GM19438 (cell line): ENCODE data around the gene OR2T11.
"Not testable (repeated sequence)": the region's sequence is repeated elsewhere in the genome, so short reads cannot be mapped to it uniquely, and the experiment has no call there.

ENCODE experiments used
- ATAC-seq: cut with Tn5 transposase; IDR thresholded peaks from one replicate; pipeline ENCODE4 v1.9.1; 2021; ENCODE audit warnings: low read depth; ENCODE audit not compliant: unreplicated experiment

OR2T11 gene, protein sequence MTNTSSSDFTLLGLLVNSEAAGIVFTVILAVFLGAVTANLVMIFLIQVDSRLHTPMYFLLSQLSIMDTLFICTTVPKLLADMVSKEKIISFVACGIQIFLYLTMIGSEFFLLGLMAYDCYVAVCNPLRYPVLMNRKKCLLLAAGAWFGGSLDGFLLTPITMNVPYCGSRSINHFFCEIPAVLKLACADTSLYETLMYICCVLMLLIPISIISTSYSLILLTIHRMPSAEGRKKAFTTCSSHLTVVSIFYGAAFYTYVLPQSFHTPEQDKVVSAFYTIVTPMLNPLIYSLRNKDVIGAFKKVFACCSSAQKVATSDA

DNA sequence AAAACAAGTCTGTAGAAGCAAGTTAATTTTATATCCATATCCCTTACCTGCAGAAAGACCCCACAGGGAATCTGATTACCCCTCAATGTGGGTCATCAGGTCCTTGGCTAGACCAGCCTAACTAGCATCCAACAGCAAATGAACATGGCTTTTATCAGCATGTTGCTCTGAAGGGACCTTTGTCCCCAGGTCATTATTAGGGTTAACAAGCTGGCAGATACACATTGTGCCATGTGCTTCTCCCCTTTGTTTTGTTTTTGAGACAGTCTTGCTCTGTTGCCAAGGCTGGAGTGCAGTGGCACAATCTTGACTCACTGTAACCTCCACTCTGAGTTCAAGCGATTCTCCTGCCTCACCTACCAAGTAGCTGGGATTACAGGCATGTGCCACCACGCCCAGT, at the start of gene OR2T11:
Gene OR2T11 (minus strand): TSS at position 101 of the 400 bp plus-strand sequence. CDS start 7,963 bp downstream, outside the sequence.
- not testable (repeated sequence) for ATAC-seq

- no peak for ATAC-seq
Measured at GRCh38 chr1:248681651-248682050, 46.8 kb upstream of the OR2T11 start.

DNA sequence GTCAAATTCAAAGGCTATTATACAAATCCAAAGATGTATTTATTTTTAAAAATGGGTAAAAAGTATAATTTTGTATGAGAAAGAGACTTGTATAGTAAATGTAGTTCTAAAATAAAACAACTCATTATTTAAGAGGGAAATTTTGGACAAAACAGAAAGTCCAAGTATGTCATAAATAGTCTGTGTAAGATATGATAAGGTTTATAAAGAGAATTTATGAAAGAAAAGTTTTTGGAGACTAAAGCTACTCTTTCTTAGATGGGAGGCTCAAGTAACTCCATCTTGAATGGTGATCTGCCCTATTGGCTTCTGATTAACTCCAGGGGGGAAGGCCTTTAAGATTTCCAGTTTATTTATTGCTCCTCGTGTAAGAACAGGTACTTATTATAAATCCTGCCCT, 35.1 kb upstream of the OR2T11 start:
- ATAC-seq, result no peak

GRCh38 chr1:248663453-248664328, 28.8 kb upstream of the OR2T11 start:
- ATAC-seq, result peak; percentile 91

DNA sequence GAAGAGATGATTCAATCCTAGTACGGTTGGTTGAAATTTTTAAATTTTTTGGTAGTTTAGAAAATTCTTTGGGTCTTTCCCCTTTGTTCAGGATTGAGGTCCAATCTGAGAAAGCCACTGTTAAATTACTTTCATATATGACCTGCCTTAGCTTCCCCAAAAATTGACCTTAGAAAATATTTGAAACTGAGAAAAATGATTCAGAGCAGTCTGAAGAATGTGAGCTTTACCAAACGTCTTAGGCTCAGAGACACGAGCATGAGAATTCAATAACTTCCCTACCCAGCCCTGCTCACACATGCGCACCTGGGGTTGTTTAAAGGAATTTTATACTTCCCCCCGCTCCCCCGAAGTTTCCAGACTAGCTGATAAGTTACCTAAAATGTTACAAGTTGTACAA, 21.9 kb upstream of the OR2T11 start:
- not testable (repeated sequence) for ATAC-seq

- peak; percentile 50 for ATAC-seq
Measured at GRCh38 chr1:248655354-248655753, 20.5 kb upstream of the OR2T11 start, which contains the start of gene OR2T27. Gene OR2T27, minus strand, starts transcription at chr1:248655528. Its CDS starts 4,644 bp downstream, at chr1:248650884.

DNA sequence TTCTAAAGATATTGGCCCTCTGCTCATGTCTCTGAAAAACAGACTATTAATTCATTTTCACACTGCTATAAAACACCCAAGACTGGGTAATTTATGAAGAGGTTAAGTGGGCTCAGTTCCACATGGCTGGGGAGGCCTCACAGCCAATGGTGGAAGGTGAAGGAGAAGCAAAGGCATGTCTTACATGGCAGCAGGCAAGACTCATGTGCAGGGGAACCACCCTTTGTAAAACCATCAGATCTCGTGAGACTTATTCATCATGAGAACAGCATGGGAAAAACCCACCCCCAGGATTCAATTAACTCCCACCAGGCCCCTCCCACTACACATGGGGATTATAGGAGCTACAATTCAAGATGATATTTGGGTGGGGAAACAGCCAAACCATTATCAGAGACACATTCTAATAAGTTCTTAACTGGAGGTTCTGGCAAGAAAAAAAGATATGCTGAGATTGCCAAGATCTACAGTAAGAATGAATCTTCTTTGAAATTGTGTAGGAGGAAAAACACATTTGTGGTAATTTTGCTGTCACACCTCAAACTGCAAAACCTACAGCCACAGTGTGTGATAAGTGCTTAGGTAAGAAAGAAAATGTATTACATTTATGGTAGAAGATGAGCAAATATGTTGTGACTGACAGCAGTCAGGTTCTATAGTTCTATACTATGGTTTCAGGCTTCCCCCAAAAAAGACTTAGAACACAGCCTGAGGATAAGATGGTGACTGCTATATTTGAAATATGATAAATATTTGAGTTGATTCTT, 14.1 kb upstream of the OR2T11 start:
- ATAC-seq, result not testable (repeated sequence)

DNA sequence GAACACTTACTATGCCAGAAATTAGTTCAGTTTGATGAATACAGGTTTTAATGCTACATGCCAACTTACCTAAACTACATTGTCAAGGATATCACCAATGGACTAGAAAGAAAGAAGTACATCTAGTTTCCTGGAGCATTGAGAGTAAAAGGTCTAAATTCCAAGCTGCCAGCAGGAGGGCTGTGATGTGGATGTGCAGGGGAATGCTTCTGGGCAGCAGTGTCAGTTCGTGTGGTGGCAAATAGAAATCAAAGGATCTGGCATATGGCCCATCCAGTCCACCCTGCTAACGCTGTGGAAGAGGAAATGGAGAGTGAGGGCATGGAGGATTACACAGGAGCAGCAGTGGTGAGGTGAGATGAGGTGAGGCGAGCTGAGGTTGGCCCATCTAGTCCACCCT, 10.3 kb upstream of the OR2T11 start, which contains the start of gene OR2T35:
Gene OR2T35 (minus strand): TSS at position 101 of the 400 bp plus-strand sequence. CDS start 6,020 bp downstream, outside the sequence.
- ATAC-seq, result not testable (repeated sequence)

DNA sequence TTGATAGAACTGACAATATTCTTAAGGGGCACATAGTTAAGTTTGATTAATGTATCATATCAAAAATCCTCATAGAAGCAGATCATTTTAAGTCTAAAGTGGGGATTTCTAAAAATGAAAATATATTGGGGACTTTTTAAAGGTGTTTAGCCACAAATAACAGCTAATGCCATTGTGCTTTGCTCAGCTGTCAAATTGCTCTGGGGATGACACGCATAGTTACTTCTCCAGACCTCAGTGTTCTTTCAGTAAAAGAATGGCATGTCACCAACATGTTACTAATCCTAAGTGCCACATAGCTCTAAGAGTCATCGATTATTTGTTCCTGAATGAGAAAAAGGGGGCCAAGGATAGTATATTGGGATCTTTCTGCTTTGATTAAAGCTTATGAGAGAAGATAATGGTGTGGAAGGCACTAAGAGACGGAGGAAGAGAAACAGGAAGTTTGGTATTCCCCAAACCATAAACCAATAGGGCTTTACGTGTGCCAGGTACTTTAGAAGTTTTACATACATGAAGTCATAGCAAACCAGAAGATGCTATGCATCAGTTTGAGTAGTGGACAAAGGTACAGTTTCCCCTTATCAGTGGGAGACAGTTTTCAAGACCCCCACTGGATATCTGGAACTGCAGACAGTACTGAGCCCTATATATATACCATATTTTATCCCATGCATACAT, 8.2 kb upstream of the OR2T11 start:
- ATAC-seq, result peak; percentile 50

DNA sequence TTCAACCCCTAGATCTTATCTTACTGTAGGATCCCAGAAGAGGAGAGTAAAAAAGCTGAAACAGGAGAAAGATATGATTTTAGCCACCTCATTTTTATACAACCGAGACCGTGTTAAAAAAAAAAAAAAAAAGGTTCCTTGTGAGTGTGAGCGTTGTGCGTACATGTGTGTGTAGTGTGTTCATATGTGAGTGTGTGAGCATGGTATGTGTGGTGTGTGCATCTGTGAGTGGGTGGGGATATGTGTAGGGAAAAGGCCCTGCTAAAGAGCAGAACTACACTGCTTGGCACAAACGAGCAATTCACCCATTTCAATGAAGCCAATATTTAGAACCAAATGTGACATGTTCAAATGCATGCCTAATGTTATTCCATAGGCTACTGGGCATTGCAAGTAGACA, 6.7 kb upstream of the OR2T11 start:
- peak; percentile 10 for ATAC-seq

GRCh38 chr1:248640906-248641305, 6.0 kb upstream of the OR2T11 start:
- peak; percentile 33 for ATAC-seq

DNA sequence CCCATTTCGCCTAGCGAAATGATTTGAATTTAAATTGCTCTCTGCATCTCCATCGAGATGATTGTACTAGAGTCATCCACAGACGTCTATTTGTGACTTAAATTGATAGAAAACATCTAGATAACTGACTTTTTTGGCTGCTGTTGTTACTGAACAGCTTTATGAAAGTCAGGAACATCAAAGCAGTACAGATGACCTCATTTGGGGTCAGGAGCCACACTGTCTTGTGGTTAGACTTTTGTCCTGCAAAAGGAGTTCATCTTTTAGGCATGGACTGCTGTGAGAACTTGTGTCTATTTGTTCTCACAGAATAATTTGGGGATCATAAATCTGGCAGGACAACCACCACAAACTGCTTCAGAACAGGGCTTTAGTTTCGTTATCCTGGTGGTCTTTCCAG, 4.8 kb upstream of the OR2T11 start:
- not testable (repeated sequence) for ATAC-seq

DNA sequence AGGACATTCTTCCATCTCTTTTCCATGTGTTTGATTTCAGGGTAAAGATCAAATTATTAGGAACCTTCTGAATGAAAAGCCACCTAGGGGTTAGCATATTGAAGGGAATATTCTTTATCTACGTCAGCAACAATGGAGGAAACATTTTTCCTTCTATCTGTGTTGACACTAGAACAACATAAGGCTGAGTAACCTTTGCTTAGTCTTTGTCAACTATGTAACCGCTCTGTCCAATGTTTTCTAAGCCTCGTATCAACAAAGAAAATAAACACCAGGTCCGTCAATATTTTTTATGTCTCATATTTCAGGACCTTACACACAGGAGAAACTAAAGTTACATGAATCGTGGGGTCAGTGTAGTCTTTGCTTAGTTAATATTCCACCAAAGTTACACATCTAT, 1.7 kb upstream of the OR2T11 start:
- ATAC-seq, result not testable (repeated sequence)

DNA sequence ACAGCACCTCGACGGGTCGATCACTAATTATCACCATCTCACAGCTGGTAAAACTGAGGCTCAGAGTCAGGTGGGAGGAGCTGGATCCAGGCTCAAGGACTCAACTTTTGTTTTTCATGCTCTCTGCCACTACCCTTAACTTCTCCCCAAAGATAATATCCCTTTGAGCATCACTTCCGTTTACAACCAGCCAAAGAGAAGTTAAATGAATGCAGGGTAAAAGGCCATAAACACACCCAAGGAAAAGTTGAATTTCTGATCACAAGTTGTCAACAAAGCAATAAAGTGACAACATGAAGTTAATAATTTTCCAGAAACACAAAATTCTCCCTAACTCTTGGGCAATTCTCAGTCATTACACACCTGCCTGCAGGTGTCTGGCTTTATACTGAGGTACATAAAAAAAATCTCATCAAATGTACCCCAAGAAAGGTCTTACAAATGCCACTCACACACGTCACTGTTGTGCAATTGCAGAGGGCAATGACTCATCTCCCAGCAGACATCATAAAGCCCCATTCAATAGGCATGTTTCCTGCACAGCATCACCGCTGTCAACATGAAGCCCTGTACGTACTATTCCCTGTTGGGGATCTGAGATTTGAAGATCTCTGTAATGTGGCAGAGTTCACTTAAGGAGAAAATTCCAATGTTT, 3.4 kb downstream of the OR2T11 start:
- no peak for ATAC-seq

DNA sequence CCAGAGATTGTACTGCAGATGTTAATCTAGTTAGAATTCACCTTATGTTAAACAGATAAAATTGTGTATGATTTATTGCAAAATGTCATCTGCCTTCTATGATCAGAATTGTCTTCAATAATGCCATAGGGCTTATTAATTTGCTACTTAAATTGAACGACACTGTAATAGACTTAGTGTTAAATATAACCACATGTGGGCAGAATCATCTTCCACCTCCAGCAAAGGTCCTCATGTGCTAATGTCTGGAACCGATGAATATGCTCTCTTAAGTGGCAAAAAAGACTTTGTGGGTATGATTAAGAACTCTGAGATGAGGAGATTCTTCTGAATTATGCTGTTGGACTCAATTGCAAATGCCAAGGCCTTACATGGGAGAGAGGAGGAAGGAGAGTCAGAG, 4.3 kb downstream of the OR2T11 start:
- ATAC-seq, result no peak

GRCh38 chr1:248627971-248628844, 6.7 kb downstream of the OR2T11 start:
- ATAC-seq, result peak; percentile 94

GRCh38 chr1:248625971-248626370, 8.9 kb downstream of the OR2T11 start:
- ATAC-seq, result no peak

DNA sequence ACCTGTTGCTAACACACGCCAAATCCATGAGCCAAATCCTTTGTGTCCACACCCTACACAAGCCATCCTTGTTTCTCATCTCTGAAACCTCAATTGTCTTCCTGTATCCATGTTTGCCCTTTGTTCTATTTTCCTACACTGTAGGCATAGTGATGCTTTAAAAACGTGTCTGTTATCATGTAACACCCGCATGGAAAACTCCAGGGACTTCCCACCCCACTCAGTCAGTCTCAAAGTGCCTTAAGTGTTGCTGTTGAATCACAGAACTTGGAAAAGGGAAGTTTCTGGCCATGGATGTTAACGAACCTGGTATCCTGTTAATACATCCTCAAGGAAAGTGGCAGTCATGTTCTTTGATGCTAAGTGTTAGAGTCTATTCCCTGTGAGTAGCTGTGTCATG, 9.7 kb downstream of the OR2T11 start:
- no peak for ATAC-seq
